HG02970 (cell line): ENCODE results near the gene IL21R.

ENCODE experiments used
- ATAC-seq: cut with Tn5 transposase; IDR thresholded peaks from one replicate; pipeline ENCODE4 v1.9.1; 2021; ENCODE audit warnings: mild to moderate bottlenecking, moderate library complexity, moderate number of reproducible peaks; ENCODE audit not compliant: unreplicated experiment, low FRiP score

Gene IL21R

GRCh38 chr16:27401768-27402568 is at the start of gene IL21R:
IL21R (plus strand) TSS chr16:27402174; CDS start chr16:27430072, 27,898 bp downstream.
- peak; percentile 43 for ATAC-seq

GRCh38 chr16:27353853-27354252 is 48.1 kb upstream of the IL21R start:
- no peak for ATAC-seq

GRCh38 chr16:27355610-27356009 is 46.4 kb upstream of the IL21R start:
- ATAC-seq = no peak

GRCh38 chr16:27356794-27357193 is 45.2 kb upstream of the IL21R start:
- no peak for ATAC-seq

GRCh38 chr16:27359051-27359450 is 42.9 kb upstream of the IL21R start:
- no peak for ATAC-seq

- no peak for ATAC-seq
Observed at GRCh38 chr16:27359615-27360014, 42.4 kb upstream of the IL21R start.

- no peak for ATAC-seq
Observed at GRCh38 chr16:27361987-27362386, 40.0 kb upstream of the IL21R start.

- ATAC-seq = no peak
Observed at GRCh38 chr16:27362570-27363245, 39.3 kb upstream of the IL21R start.

GRCh38 chr16:27363246-27363632 is 38.7 kb upstream of the IL21R start:
- ATAC-seq = no peak

- ATAC-seq = no peak
Observed at GRCh38 chr16:27363797-27364196, 38.2 kb upstream of the IL21R start.

- no peak for ATAC-seq
Observed at GRCh38 chr16:27364493-27365141, 37.4 kb upstream of the IL21R start.

GRCh38 chr16:27365142-27366089 is 36.6 kb upstream of the IL21R start:
- no peak for ATAC-seq

- peak; percentile 17 for ATAC-seq
Observed at GRCh38 chr16:27366687-27367460, 35.1 kb upstream of the IL21R start.

GRCh38 chr16:27367461-27368357 is 34.3 kb upstream of the IL21R start:
- ATAC-seq = peak; percentile 72

GRCh38 chr16:27368358-27368722 is 33.6 kb upstream of the IL21R start:
- no peak for ATAC-seq

GRCh38 chr16:27369806-27370205 is 32.2 kb upstream of the IL21R start:
- ATAC-seq = no peak

- ATAC-seq = no peak
Observed at GRCh38 chr16:27370318-27370717, 31.7 kb upstream of the IL21R start.

GRCh38 chr16:27373312-27373711 is 28.7 kb upstream of the IL21R start:
- no peak for ATAC-seq
